T-helper 2 cell treated with Interferon-gamma antibody and Interleukin-4, amounts not matched to agents 5 μg/mL and 100 μg/mL, for 36 hours (primary cell): ENCODE data around the gene RBL1.
"Not testable (repeated sequence)": the region's sequence is repeated elsewhere in the genome, so short reads cannot be mapped to it uniquely, and the experiment has no call there.

Source experiments
- DNase-seq: peaks from one replicate; pipeline ENCODE4 v3.0.0; 2021; ENCODE audit warnings: low spot score
- H3K27ac Mint-ChIP-seq: one replicate; pipeline ENCODE4 v1.8.0; 2021; ENCODE audit warnings: mild to moderate bottlenecking, mixed read lengths
- H3K27me3 Mint-ChIP-seq: one replicate; pipeline ENCODE4 v1.8.0; 2021; ENCODE audit warnings: low read depth, mixed read lengths
- H3K36me3 Mint-ChIP-seq: one replicate; pipeline ENCODE4 v1.8.0; 2021; ENCODE audit warnings: low read depth, mixed read lengths
- H3K4me1 Mint-ChIP-seq: one replicate; pipeline ENCODE4 v1.8.0; 2021; ENCODE audit warnings: low read depth, mixed read lengths
- H3K4me3 Mint-ChIP-seq: one replicate; pipeline ENCODE4 v1.8.0; 2022; ENCODE audit warnings: mild to moderate bottlenecking, moderate library complexity, mixed read lengths
- H3K9me3 Mint-ChIP-seq: one replicate; pipeline ENCODE4 v1.8.0; 2021; ENCODE audit warnings: mixed read lengths

Gene RBL1, protein sequence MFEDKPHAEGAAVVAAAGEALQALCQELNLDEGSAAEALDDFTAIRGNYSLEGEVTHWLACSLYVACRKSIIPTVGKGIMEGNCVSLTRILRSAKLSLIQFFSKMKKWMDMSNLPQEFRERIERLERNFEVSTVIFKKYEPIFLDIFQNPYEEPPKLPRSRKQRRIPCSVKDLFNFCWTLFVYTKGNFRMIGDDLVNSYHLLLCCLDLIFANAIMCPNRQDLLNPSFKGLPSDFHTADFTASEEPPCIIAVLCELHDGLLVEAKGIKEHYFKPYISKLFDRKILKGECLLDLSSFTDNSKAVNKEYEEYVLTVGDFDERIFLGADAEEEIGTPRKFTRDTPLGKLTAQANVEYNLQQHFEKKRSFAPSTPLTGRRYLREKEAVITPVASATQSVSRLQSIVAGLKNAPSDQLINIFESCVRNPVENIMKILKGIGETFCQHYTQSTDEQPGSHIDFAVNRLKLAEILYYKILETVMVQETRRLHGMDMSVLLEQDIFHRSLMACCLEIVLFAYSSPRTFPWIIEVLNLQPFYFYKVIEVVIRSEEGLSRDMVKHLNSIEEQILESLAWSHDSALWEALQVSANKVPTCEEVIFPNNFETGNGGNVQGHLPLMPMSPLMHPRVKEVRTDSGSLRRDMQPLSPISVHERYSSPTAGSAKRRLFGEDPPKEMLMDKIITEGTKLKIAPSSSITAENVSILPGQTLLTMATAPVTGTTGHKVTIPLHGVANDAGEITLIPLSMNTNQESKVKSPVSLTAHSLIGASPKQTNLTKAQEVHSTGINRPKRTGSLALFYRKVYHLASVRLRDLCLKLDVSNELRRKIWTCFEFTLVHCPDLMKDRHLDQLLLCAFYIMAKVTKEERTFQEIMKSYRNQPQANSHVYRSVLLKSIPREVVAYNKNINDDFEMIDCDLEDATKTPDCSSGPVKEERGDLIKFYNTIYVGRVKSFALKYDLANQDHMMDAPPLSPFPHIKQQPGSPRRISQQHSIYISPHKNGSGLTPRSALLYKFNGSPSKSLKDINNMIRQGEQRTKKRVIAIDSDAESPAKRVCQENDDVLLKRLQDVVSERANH

DNA sequence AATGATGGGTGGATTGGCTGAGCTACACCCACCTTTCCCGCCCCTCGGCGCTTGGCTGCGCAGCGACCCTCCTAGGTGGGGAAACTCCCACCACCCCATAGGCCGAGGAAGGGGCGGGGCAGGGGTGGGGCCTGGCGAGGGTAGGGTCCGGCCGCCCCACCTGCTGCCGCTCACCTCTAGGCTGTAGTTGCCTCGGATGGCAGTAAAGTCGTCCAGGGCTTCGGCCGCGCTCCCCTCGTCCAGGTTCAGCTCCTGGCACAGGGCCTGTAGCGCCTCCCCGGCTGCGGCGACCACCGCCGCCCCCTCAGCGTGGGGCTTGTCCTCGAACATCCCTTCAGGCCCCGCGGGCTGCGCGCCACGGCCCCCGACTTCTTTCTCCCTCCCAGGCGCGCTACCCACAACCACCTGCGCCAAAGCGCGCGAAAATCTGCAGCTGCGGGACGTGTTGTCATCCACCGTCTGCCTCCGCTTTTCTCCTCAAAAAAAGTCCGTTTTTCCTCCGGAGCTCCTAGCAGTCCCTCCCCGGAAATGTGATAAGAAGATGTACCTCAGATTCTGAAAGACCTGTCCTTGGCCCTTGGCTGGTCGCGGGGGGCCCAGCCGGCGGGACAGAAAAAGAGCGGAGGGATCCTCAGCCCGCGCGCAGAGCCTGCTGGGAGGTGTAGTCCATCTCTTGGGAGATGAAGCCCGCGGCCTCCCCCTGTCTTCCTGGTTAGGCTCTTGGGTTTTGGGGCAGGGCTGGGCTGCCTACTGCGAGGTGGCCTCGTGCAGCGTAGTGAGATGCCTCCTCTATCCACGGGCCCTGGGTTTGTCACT is at the start of gene RBL1:
RBL1 (minus strand) TSS at position 399 of the 816 bp plus-strand sequence; CDS start at position 330, 69 bp downstream.
- peaks cover 32% of the 10 kb centered on the region for H3K36me3 Mint-ChIP-seq
- peak within 1 kb of the TSS; percentile 96 for H3K4me3 Mint-ChIP-seq
- no peaks in the 10 kb centered on the region for H3K9me3 Mint-ChIP-seq
- H3K4me1 Mint-ChIP-seq, result peaks cover 28% of the 10 kb centered on the region
- no peaks in the 10 kb centered on the region for H3K27me3 Mint-ChIP-seq
- DNase-seq, result peak; percentile 88
- peak within 1 kb of the TSS; percentile 98 for H3K27ac Mint-ChIP-seq

DNA sequence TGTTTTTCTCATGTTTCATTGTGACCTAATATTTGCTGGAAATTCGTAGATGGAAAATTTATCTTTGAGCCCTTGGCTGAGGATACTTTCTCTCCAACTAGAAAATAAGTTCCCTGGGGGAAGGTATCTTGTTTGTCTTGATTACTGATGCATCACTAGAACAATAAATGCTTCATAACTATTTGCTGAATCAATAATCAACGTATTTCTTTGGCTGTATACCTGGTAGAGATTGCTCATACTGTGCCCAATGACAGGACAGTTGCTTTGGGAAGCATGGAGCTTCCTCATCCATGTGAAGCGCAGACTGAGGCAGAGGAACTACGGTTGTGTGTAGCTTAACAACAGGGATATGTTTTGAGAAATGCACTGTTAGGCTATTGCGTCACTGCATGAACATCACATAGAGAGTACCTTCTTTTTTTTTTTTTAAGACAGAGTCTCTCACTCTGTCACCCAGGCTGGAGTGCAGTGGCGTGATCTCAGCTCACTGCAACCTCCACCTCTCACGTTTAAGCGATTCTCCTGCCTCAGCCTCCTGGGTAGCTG is 49.1 kb upstream of the RBL1 start:
- no peak overlapping the region for H3K27ac Mint-ChIP-seq
- DNase-seq, result no peak
- H3K9me3 Mint-ChIP-seq, result no peaks in the 10 kb centered on the region
- H3K36me3 Mint-ChIP-seq, result no peaks in the 10 kb centered on the region
- no peaks in the 10 kb centered on the region for H3K4me1 Mint-ChIP-seq
- no peak overlapping the region for H3K4me3 Mint-ChIP-seq
- H3K27me3 Mint-ChIP-seq, result no peaks in the 10 kb centered on the region

DNA sequence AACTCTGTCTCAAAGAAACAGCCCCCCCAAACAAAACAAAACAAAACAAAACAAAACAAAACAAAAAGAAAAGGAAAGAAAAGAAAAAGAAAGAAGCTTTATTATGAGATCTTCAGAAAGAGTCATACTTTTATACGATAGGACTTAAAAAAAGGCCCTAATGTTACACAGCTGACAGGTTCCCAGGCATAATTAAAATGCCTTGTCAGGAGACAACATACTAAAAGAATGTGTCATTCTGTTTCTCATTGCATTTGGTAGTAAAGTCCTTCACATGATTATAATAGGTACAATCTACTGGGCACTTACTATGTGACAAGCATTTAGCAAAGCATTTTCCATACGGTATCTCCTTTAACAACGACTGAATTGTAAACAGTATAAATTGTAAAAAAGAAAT is 46.9 kb upstream of the RBL1 start:
- no peak for DNase-seq
- Mint-ChIP-seq H3K4me3 (no peak overlapping the region), H3K27me3 (no peaks in the 10 kb centered on the region), H3K4me1 (no peaks in the 10 kb centered on the region), H3K27ac (no peak overlapping the region), H3K9me3 (no peaks in the 10 kb centered on the region), H3K36me3 (no peaks in the 10 kb centered on the region)

DNA sequence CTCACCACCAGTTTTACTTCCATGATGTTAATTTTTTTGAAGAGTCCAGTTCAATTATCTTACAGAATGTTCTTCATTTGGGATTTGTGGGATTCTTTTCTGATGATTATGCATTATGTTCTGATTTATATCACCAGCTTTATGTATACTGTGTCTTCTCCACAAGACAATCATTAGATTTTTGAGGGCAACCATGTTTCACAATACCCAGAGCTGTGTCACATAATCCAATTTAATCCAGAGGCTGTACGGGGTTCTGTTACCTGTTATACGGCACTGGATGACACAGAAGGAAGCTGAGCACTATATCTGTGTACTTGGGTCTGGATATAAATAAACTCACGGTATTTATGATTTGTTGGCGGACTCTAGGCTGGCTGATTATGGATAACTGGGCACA is 41.8 kb upstream of the RBL1 start:
- no peak for DNase-seq
- Mint-ChIP-seq H3K4me1 (no peaks in the 10 kb centered on the region), H3K27ac (no peak overlapping the region), H3K4me3 (no peak overlapping the region), H3K36me3 (no peaks in the 10 kb centered on the region), H3K9me3 (no peaks in the 10 kb centered on the region), H3K27me3 (peaks cover 2% of the 10 kb centered on the region)

DNA sequence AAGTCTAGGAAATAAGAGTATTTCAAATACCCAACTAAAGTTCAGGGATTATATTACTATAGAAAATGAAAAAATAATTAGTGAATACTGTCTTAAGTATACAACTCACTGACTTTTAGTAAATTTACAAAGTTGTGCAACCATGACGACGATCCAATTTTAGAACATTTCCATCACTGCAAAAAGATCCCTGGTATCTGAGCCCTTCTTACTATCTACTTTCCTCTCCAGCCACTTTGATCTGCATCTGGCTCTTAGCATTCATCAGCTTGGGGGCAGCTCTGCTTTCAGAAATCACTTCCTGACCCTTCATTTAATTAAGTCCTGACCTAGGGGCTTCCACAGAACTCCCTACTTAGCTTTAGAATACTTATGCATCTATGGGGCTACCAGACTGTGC is 38.2 kb upstream of the RBL1 start:
- H3K36me3 Mint-ChIP-seq, result no peaks in the 10 kb centered on the region
- no peak for DNase-seq
- H3K9me3 Mint-ChIP-seq, result no peaks in the 10 kb centered on the region
- H3K4me1 Mint-ChIP-seq, result peaks cover 2% of the 10 kb centered on the region
- H3K27me3 Mint-ChIP-seq, result peaks cover 4% of the 10 kb centered on the region
- no peak overlapping the region for H3K27ac Mint-ChIP-seq
- H3K4me3 Mint-ChIP-seq, result no peak overlapping the region

DNA sequence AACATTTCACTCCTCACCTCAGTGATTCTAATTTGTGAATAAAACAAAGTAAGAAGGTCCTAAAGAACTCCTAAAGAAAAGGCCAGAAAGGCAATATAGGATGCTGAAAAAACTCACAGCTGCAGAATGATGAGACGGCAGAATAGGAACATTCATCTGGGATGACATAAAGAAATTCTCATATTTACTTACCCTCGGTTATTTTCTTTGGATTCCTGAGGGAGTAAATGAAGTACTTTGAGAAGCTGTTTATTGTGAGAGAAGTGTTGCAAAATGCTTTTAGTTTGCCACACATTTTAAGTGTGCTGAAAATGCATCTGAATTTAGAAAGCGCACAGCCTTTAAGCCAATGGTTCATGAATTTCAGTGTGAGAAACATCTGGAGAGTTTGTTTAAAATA is 35.7 kb upstream of the RBL1 start:
- Mint-ChIP-seq H3K36me3 (no peaks in the 10 kb centered on the region), H3K27me3 (peaks cover 6% of the 10 kb centered on the region), H3K4me1 (peaks cover 2% of the 10 kb centered on the region), H3K27ac (no peak overlapping the region), H3K4me3 (no peak overlapping the region), H3K9me3 (no peaks in the 10 kb centered on the region)
- DNase-seq, result no peak

DNA sequence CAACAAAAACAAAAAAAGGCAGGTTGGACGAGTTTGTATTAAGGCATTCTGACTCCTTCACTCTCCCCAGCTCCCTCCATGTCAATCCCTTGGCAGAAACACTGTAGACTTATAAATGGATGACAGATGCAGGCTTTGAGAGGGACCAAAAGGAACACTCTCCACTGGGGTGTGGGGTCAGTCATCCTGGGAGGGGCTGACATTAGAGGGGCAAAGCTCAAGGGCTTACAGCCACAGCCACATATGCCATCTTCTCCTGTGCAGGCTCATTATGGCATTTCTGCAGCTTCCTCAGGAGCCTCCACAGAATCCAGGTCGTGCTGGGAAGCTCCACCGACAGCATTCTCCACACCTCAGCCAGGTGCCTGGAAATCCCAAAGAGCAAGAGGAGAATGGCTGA is 33.0 kb upstream of the RBL1 start:
- no peak for DNase-seq
- no peaks in the 10 kb centered on the region for H3K9me3 Mint-ChIP-seq
- no peaks in the 10 kb centered on the region for H3K36me3 Mint-ChIP-seq
- peaks cover 2% of the 10 kb centered on the region for H3K4me1 Mint-ChIP-seq
- H3K4me3 Mint-ChIP-seq, result no peak overlapping the region
- no peak overlapping the region for H3K27ac Mint-ChIP-seq
- peaks cover 6% of the 10 kb centered on the region for H3K27me3 Mint-ChIP-seq

GRCh38 chr20:37126290-37126689 is 30.5 kb upstream of the RBL1 start:
- not testable (repeated sequence) for H3K36me3 Mint-ChIP-seq, H3K27me3 Mint-ChIP-seq, H3K4me1 Mint-ChIP-seq

DNA sequence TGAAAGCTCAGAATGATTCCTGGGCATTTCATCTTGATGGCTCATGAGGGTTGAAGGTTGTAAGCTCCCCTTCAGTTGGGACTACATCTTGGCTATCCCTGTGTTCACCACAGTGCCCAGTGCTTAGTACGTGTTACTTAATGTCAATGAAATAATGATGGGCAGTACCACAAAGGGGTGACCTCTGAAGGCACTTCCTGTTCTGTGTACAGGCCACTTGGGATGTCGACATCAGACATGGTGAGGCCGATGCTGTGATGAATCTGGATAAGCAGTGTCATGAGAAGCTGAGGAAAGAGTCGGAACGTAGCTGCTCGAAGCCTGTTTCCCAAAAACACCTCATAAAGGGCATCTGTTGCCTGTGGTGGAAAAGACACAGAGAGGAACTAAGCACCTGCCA is 27.6 kb upstream of the RBL1 start:
- Mint-ChIP-seq H3K36me3 (no peaks in the 10 kb centered on the region), H3K4me3 (no peak overlapping the region), H3K27ac (no peak overlapping the region), H3K9me3 (no peaks in the 10 kb centered on the region), H3K4me1 (no peaks in the 10 kb centered on the region), H3K27me3 (peaks cover 4% of the 10 kb centered on the region)
- no peak for DNase-seq

More at GRCh38 chr20:37126290-37126689, 30.5 kb upstream of the RBL1 start:
- not testable (repeated sequence) for H3K9me3 Mint-ChIP-seq, H3K4me3 Mint-ChIP-seq, H3K27ac Mint-ChIP-seq, DNase-seq

DNA sequence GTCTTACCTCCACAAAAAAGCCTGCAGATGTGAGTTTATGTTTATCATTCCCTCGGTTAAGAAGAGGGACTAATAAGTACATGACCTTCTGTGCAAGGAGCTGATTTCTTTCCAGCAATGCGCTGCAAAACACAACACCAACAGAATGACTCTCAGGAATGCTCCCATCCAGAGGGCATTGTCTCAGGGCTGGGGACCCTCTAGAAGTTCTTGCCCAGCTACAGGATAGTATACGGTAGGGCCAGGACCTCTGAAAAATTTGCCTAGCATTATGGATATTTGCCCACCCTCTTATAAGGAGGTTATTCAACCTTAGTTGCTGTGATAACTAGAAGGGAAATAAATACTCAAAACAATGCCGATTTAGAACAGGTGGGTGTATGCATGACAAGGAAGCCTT is 24.7 kb upstream of the RBL1 start:
- H3K4me1 Mint-ChIP-seq, result no peaks in the 10 kb centered on the region
- H3K27me3 Mint-ChIP-seq, result peaks cover 4% of the 10 kb centered on the region
- H3K9me3 Mint-ChIP-seq, result no peaks in the 10 kb centered on the region
- no peak overlapping the region for H3K4me3 Mint-ChIP-seq
- DNase-seq, result no peak
- H3K27ac Mint-ChIP-seq, result no peak overlapping the region
- no peaks in the 10 kb centered on the region for H3K36me3 Mint-ChIP-seq

GRCh38 chr20:37119356-37120036 is 23.7 kb upstream of the RBL1 start:
- peaks cover 6% of the 10 kb centered on the region for H3K27me3 Mint-ChIP-seq
- DNase-seq, result no peak
- no peak overlapping the region for H3K27ac Mint-ChIP-seq
- no peaks in the 10 kb centered on the region for H3K36me3 Mint-ChIP-seq
- no peak overlapping the region for H3K4me3 Mint-ChIP-seq
- H3K9me3 Mint-ChIP-seq, result no peaks in the 10 kb centered on the region
- no peaks in the 10 kb centered on the region for H3K4me1 Mint-ChIP-seq

- H3K4me1 Mint-ChIP-seq, result no peaks in the 10 kb centered on the region
- no peaks in the 10 kb centered on the region for H3K36me3 Mint-ChIP-seq
- no peak for DNase-seq
- H3K27me3 Mint-ChIP-seq, result peaks cover 2% of the 10 kb centered on the region
- no peak overlapping the region for H3K27ac Mint-ChIP-seq
- H3K9me3 Mint-ChIP-seq, result no peaks in the 10 kb centered on the region
- no peak overlapping the region for H3K4me3 Mint-ChIP-seq
These were observed 18.2 kb upstream of the RBL1 start for GRCh38 chr20:37114012-37114411.

DNA sequence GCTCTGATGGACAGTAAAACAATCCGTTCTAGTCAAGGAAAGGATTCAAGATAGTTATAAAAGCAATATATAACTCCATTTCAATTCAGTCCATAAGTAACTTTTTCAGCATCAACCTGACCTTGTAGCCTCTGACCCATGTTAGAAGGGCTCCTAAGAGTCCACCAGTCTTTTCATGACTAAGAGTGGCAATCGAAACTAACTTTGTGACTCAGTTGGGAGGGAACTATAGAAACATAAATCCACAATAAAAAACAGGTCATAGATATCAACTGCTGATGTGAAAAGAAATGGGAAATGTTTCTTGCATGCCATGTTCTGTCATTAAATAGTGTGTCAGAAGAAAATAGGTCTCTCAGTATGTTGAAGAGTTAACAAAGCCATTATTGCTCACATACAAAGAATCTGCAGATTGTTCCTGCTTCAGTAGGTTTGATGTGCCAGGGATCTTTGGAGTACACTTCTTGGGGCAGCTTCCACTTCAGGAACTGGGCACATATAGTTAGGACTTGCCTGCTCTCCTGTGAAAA is 16.2 kb upstream of the RBL1 start:
- no peak overlapping the region for H3K4me3 Mint-ChIP-seq
- no peak overlapping the region for H3K27ac Mint-ChIP-seq
- H3K36me3 Mint-ChIP-seq, result no peaks in the 10 kb centered on the region
- no peak for DNase-seq
- no peaks in the 10 kb centered on the region for H3K4me1 Mint-ChIP-seq
- no peaks in the 10 kb centered on the region for H3K9me3 Mint-ChIP-seq
- peaks cover 2% of the 10 kb centered on the region for H3K27me3 Mint-ChIP-seq
